ENCODE data around the gene ZNF134.

ZNF134 gene

GRCh38 chr19:57611113-57611512, 2.9 kb upstream of the ZNF134 start:
- TF ChIP-seq CTCF (IDR thresholded peaks at IDR 0.05; ENCODE audit: low read depth, low read length, missing control alignments) = no peak
- no peak overlapping the region for H3K4me3 ChIP-seq (ENCODE audit: low read depth, low read length)
- no peak for DNase-seq (ENCODE audit: low read depth)

GRCh38 chr19:57615346-57615745, 1.3 kb downstream of the ZNF134 start:
- TF ChIP-seq CTCF (IDR thresholded peaks at IDR 0.05; ENCODE audit: low read depth, low read length, missing control alignments) = no peak
- DNase-seq (ENCODE audit: low read depth) = no peak
- no peak overlapping the region for H3K4me3 ChIP-seq (ENCODE audit: low read depth, low read length)

- H3K4me3 ChIP-seq (ENCODE audit: low read depth, low read length) = no peak overlapping the region
- no peak for DNase-seq (ENCODE audit: low read depth)
- TF ChIP-seq CTCF (IDR thresholded peaks at IDR 0.05; ENCODE audit: low read depth, low read length, missing control alignments) = no peak
These were observed 6.8 kb downstream of the ZNF134 start for GRCh38 chr19:57620673-57621348.

- H3K4me3 ChIP-seq (ENCODE audit: low read depth, low read length) = no peak overlapping the region
- no peak for TF ChIP-seq CTCF (IDR thresholded peaks at IDR 0.05; ENCODE audit: low read depth, low read length, missing control alignments)
- no peak for DNase-seq (ENCODE audit: low read depth)
These were observed 9.0 kb downstream of the ZNF134 start for GRCh38 chr19:57623091-57623490.

GRCh38 chr19:57632987-57633831, 19.2 kb downstream of the ZNF134 start, which contains the start of gene ZNF211:
TSS of gene ZNF211 (plus strand) at chr19:57633168. CDS start at chr19:57633347, 179 bp downstream.
- peak; percentile 86 for DNase-seq (ENCODE audit: low read depth)
- H3K4me3 ChIP-seq (ENCODE audit: low read depth, low read length) = peak within 1 kb of the TSS; percentile 60
- TF ChIP-seq CTCF (IDR thresholded peaks at IDR 0.05; ENCODE audit: low read depth, low read length, missing control alignments) = no peak

GRCh38 chr19:57633832-57634131, 19.7 kb downstream of the ZNF134 start:
- H3K4me3 ChIP-seq (ENCODE audit: low read depth, low read length) = peak overlapping the region; percentile 60
- no peak for DNase-seq (ENCODE audit: low read depth)
- no peak for TF ChIP-seq CTCF (IDR thresholded peaks at IDR 0.05; ENCODE audit: low read depth, low read length, missing control alignments)
